ENCODE measurements around the gene PDXP.

- no peak for TF ChIP-seq CTCF (tag by site-specific recombination; IDR thresholded peaks at IDR 0.05)
- no peak for TF ChIP-seq ZSCAN5A (tag by site-specific recombination; IDR thresholded peaks at IDR 0.05)
- no peak for TF ChIP-seq REST (tag by site-specific recombination; IDR thresholded peaks at IDR 0.05)
- TF ChIP-seq, protein P1, sequence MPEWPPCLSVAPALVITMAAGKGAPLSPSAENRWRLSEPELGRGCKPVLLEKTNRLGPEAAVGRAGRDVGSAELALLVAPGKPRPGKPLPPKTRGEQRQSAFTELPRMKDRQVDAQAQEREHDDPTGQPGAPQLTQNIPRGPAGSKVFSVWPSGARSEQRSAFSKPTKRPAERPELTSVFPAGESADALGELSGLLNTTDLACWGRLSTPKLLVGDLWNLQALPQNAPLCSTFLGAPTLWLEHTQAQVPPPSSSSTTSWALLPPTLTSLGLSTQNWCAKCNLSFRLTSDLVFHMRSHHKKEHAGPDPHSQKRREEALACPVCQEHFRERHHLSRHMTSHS (tag by site-specific recombination; IDR thresholded peaks at IDR 0.05) = no peak
- TF ChIP-seq ZNF24 (tag by site-specific recombination; IDR thresholded peaks at IDR 0.05) = 0 out of 2 replicates have a peak, but pooled peaks have one; percentile 34
- no peak for TF ChIP-seq ZNF239 (tag by site-specific recombination; IDR thresholded peaks at IDR 0.05)
- TF ChIP-seq KLF9 (tag by site-specific recombination; IDR thresholded peaks at IDR 0.05; ENCODE audit: low read depth) = peak; percentile 23; the same call in 1 of the 2 replicates
- no peak for TF ChIP-seq ZNF138 (tag by site-specific recombination; IDR thresholded peaks at IDR 0.05; ENCODE audit: borderline replicate concordance)
Observed at GRCh38 chr22:37659897-37660708, 1.6 kb downstream of the PDXP start.

Measured in HEK293 (cell line).